GM12872 (cell line): Measurements from ENCODE around the gene CDCP1.

ENCODE experiments used
- TF ChIP-seq, protein P1 (sequence below): IDR thresholded peaks from 3 replicates; pipeline ENCODE4 v1.5.1; 2011; ENCODE audit warnings: low read depth, mild to moderate bottlenecking, low read length, moderate library complexity; ENCODE audit not compliant: insufficient read depth

Gene CDCP1

DNA sequence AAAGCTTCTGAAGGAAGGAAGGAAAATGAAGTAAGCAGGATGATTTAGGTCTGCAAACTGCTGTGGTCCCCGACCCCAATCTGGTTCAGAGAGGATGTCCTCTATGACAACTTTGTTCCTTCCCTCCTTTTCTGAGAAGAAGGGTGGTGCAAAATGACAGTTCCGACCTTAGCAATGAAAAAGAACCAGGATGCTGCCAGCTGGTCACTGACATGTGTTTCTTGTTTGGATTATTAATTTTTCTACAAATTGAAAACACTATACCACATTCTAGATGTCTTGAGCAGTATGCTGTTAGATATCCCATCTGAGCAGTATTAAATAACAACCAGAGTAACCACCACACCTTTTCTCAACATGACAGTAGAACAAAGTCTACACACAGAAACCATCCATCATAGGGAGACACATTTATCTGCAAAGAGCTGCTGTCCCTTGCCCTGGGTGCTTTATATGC is 27.5 kb downstream of the CDCP1 start:
- TF ChIP-seq, protein P1, sequence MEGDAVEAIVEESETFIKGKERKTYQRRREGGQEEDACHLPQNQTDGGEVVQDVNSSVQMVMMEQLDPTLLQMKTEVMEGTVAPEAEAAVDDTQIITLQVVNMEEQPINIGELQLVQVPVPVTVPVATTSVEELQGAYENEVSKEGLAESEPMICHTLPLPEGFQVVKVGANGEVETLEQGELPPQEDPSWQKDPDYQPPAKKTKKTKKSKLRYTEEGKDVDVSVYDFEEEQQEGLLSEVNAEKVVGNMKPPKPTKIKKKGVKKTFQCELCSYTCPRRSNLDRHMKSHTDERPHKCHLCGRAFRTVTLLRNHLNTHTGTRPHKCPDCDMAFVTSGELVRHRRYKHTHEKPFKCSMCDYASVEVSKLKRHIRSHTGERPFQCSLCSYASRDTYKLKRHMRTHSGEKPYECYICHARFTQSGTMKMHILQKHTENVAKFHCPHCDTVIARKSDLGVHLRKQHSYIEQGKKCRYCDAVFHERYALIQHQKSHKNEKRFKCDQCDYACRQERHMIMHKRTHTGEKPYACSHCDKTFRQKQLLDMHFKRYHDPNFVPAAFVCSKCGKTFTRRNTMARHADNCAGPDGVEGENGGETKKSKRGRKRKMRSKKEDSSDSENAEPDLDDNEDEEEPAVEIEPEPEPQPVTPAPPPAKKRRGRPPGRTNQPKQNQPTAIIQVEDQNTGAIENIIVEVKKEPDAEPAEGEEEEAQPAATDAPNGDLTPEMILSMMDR, result no peak

DNA sequence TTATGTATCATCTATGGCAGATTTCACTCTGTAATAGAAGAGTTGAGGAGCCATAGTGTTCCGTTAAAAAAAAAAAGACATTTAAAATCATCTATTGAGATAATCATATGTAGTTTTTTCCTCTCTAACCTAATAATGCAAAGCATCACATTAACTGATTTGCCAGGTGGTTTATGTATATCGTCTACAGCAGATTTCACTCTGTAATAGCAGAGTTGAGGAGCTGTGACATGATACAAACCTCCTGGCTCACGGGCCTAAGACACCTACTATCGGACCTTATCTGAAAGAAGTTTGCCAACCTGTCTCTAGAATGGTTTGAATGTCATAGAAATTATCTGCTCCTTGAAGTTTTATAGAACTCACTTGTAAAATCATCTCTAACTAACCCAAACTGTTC is 29.8 kb downstream of the CDCP1 start:
- TF ChIP-seq, protein P1, result no peak

DNA sequence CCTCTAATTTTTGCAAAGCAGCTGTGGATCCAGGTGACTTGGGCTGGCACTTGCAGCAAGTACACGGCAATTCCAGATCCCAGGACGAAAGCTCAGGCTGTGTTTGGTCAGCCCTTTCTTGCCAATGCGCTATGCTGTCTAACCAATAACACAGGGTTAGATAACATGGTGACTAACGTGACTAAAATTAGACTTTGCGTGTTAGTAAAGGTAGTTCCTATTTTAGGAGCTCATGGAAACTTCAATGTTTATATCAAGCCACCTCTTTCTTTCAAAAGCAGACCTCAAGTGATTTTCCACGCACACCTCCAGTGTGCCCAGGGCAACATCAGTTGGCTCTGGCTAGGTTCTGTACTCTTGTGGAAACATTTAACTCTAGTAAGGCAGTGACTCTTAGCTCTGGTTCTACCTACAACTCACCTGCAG is 32.5 kb downstream of the CDCP1 start:
- TF ChIP-seq, protein P1, result no peak

DNA sequence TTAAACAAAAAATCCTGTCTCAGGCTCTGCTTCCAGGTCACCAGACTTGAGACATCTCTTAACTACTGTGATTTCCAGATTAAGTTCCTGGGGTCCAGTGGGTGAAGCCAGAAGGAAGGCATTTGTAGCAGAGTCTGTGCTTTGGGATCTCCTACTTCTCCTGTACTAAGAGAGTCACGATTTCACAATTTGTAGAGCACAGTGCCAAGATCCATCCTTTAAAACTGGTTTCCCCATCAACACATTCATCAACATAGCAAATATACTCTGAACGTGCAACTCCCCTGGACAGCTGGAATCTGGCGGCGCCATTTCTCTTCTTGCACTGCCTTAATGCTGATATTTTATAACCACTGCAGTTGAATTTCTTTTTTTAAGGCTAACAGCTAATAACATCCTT is 33.2 kb downstream of the CDCP1 start:
- TF ChIP-seq, protein P1, result no peak

DNA sequence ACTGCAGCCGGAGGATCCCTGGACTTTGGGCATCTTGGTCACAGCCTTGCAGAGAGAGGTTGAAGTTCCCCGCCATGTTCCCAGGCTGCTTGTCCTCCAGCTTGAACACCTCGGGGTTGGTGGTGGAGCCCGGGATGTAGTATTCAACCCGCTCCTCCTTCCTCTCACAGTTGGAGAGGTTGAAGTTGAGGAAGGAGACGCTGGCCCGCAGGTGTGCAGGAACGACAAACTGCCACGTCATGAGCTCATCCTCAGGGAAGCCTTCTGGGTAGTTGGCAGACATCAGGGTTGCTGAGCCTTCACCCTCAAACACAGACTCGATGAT is 35.7 kb downstream of the CDCP1 start:
- TF ChIP-seq, protein P1, result no peak

DNA sequence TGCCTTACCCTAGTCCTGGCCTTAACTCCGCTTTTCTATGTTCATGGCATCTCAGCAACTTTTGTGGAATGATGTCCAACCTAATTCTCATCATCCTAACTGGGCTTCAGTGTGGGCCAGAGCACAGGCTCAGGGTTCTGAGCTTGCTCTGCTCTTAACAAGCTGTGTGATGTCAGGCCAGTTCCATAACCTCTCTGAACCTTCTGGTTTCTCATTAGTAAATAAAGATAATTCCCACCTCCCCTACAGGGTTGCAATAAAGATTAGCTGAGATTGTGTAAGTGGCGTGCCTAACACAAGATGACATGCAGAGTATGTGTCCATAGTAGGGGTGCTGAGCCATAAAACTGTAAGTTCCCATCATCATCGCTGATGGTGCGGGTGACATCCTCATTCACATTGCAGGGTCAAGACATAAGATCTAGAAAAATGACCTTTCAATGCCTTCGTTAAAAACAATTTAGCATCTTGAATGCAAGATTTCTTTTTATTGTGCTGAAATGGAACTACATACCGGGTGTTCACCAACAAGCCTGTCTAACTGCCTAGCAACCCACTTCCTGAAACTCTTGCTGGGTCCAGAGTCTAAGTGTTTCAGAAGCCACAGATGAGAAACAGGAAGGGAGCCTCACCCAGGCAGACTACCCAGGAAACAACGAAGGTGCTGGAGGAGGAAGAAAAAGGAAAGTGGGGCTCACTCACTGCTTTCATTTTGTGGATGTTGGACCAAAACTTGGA is 36.2 kb downstream of the CDCP1 start:
- TF ChIP-seq, protein P1, result no peak

DNA sequence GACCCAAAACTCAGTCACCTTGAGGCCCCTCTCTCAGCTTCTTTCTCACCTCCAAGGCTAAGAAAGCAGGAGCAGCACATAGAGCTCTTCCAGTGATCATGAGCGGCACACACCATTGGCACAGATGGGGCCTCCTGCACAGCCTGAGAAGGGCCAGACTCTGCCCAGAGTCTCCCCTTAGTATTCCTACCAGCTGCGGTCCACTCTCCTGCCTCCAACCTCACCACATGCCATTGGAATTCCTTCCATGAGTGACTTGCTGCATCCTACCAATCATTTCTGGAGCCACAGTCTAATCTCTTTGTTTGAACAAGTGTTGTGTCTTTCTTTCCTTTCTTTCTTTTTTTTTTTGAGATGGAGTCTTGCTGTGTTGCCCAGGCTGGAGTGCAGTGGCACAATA is 39.3 kb downstream of the CDCP1 start:
- TF ChIP-seq, protein P1, result no peak
